H1 (cell line): ENCODE measurements around the gene OR51V1. TPM values are rescaled to one million over a fixed set of nuclear protein-coding genes. Genes with fewer than 3 reads are reported as not detected.

ENCODE experiments used
- ATF2 ChIP-seq: IDR thresholded peaks from 2 replicates; pipeline ENCODE4 v1.6.1; 2012; ENCODE audit warnings: low read length, inconsistent platforms
- CBX5 ChIP-seq: fragments of 300-800, 300-1000 bp; sonication (generic); IDR thresholded peaks from 2 replicates; pipeline ENCODE4 v1.7.1; 2016; ENCODE audit warnings: antibody characterized with exemption, low read length, low read depth
- POLR2A ChIP-seq, 2 experiments: IDR thresholded peaks; 1 replicate in 1 of 2; 2 replicates in 1 of 2; pipeline ENCODE4 v1.6.1; 2011; ENCODE audit warnings: low read depth in 2 of 2, low read length in 2 of 2, mild to moderate bottlenecking in 2 of 2; ENCODE audit errors: control extremely low read depth in 1 of 2
- SP2 ChIP-seq: IDR thresholded peaks from 2 replicates; pipeline ENCODE4 v1.6.1; 2012; ENCODE audit warnings: mild to moderate bottlenecking, low read length, inconsistent platforms
- USF2 ChIP-seq: IDR thresholded peaks from 2 replicates; pipeline ENCODE4 v1.6.1; 2011; ENCODE audit warnings: low read length, improper control_type of control experiment
- polyA plus RNA-seq, 7 experiments: library from polyadenylated mRNA; depleted of rRNA in 3 of 7; stranded (reverse) in 5 of 7; unstranded in 2 of 7; fragments of >200 nt in 5 of 7; fragments of 200-250 nt in 2 of 7; gene quantifications; 1 replicate in 5 of 7; 2 replicates in 1 of 7; 4 replicates in 1 of 7; pipeline versions ENCODE4 v1.2.1 to v1.2.3, GENCODE V29; 2011 to 2013; ENCODE audit warnings: missing spikeins in 2 of 7, mixed read lengths in 2 of 7
- total RNA-seq: library from RNA; stranded (reverse); fragmentation: NEBNext Ultra II Directional; extraction: Animal tissue kit (Norgen Biotek cat#: 25700); gene quantifications from 2 replicates; pipeline ENCODE4 v1.2.1, GENCODE V29; 2021
- TF ChIP-seq, protein P1 (sequence below): fragments of 300-600 bp; sonication (generic); IDR thresholded peaks from 2 replicates; pipeline ENCODE4 v1.7.1; 2012; ENCODE audit warnings: low read length, moderate library complexity, mild to moderate bottlenecking, inconsistent platforms; ENCODE audit not compliant: insufficient replicate concordance

Gene OR51V1
- total and polyA plus RNA-seq, 2 of the 8 experiments (the other 6 are each of a cell fraction or from before 2014, with no cell fraction given), result not detected

- TF ChIP-seq ATF2, result no peak
- no peak for TF ChIP-seq SP2
- no peak for TF ChIP-seq CBX5
- no peak for TF ChIP-seq POLR2A (IDR thresholded peaks at IDR 0.05; ENCODE audit: control extremely low read depth in 1 of 2, low read depth in 2 of 2, low read length in 2 of 2)
- TF ChIP-seq, protein P1, sequence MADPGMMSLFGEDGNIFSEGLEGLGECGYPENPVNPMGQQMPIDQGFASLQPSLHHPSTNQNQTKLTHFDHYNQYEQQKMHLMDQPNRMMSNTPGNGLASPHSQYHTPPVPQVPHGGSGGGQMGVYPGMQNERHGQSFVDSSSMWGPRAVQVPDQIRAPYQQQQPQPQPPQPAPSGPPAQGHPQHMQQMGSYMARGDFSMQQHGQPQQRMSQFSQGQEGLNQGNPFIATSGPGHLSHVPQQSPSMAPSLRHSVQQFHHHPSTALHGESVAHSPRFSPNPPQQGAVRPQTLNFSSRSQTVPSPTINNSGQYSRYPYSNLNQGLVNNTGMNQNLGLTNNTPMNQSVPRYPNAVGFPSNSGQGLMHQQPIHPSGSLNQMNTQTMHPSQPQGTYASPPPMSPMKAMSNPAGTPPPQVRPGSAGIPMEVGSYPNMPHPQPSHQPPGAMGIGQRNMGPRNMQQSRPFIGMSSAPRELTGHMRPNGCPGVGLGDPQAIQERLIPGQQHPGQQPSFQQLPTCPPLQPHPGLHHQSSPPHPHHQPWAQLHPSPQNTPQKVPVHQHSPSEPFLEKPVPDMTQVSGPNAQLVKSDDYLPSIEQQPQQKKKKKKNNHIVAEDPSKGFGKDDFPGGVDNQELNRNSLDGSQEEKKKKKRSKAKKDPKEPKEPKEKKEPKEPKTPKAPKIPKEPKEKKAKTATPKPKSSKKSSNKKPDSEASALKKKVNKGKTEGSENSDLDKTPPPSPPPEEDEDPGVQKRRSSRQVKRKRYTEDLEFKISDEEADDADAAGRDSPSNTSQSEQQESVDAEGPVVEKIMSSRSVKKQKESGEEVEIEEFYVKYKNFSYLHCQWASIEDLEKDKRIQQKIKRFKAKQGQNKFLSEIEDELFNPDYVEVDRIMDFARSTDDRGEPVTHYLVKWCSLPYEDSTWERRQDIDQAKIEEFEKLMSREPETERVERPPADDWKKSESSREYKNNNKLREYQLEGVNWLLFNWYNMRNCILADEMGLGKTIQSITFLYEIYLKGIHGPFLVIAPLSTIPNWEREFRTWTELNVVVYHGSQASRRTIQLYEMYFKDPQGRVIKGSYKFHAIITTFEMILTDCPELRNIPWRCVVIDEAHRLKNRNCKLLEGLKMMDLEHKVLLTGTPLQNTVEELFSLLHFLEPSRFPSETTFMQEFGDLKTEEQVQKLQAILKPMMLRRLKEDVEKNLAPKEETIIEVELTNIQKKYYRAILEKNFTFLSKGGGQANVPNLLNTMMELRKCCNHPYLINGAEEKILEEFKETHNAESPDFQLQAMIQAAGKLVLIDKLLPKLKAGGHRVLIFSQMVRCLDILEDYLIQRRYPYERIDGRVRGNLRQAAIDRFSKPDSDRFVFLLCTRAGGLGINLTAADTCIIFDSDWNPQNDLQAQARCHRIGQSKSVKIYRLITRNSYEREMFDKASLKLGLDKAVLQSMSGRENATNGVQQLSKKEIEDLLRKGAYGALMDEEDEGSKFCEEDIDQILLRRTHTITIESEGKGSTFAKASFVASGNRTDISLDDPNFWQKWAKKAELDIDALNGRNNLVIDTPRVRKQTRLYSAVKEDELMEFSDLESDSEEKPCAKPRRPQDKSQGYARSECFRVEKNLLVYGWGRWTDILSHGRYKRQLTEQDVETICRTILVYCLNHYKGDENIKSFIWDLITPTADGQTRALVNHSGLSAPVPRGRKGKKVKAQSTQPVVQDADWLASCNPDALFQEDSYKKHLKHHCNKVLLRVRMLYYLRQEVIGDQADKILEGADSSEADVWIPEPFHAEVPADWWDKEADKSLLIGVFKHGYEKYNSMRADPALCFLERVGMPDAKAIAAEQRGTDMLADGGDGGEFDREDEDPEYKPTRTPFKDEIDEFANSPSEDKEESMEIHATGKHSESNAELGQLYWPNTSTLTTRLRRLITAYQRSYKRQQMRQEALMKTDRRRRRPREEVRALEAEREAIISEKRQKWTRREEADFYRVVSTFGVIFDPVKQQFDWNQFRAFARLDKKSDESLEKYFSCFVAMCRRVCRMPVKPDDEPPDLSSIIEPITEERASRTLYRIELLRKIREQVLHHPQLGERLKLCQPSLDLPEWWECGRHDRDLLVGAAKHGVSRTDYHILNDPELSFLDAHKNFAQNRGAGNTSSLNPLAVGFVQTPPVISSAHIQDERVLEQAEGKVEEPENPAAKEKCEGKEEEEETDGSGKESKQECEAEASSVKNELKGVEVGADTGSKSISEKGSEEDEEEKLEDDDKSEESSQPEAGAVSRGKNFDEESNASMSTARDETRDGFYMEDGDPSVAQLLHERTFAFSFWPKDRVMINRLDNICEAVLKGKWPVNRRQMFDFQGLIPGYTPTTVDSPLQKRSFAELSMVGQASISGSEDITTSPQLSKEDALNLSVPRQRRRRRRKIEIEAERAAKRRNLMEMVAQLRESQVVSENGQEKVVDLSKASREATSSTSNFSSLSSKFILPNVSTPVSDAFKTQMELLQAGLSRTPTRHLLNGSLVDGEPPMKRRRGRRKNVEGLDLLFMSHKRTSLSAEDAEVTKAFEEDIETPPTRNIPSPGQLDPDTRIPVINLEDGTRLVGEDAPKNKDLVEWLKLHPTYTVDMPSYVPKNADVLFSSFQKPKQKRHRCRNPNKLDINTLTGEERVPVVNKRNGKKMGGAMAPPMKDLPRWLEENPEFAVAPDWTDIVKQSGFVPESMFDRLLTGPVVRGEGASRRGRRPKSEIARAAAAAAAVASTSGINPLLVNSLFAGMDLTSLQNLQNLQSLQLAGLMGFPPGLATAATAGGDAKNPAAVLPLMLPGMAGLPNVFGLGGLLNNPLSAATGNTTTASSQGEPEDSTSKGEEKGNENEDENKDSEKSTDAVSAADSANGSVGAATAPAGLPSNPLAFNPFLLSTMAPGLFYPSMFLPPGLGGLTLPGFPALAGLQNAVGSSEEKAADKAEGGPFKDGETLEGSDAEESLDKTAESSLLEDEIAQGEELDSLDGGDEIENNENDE, result no peak
- no peak for TF ChIP-seq USF2
- TF ChIP-seq, all 59 proteins: peak for 0
Observed at GRCh38 chr11:5246772-5247471, 46.4 kb upstream of the OR51V1 start (continued).
